Measurements from ENCODE around the gene ALKBH1.

DNA sequence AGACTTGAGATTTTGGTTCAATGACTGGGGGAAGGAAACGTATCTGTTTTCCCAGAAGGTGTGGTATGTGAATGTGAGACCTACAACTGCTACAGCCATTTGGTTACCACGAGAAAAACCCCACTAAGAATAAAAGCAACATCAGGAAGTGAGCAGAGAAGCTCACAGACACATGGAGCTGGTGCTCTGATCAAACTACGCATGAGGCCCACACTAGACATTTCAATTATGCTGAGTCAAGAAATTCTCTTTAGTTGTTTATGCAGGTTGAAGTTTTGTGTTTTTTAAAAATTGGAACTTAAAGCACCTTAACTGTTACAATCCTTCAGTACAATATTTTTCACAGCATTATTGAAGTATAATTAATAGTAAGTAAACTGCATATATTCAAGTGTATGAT is 82.5 kb downstream of the ALKBH1 start:
- TF ChIP-seq BHLHE40 (IDR thresholded peaks at IDR 0.05; ENCODE audit: borderline replicate concordance) (no peak), SP1 (IDR thresholded peaks at IDR 0.05) (no peak), FOXM1 (IDR thresholded peaks at IDR 0.05; ENCODE audit: borderline replicate concordance) (no peak)

Data from HEK293T (cell line).